Astrocyte (in vitro differentiated cells and primary cell): ENCODE results near the gene FEM1C. TPM values are rescaled to one million over a fixed set of nuclear protein-coding genes. Genes with fewer than 3 reads are reported as not detected.

Experiments used
- DNase-seq: peaks from one replicate; pipeline ENCODE4 v3.0.0-alpha.2; 2010; ENCODE audit warnings: low read depth
- FAIRE-seq: peaks from 2 replicates; lab custom pipeline; 2011; peaks lifted over from hg19 to GRCh38; lab: Jason Lieb, UNC
- H2AFZ ChIP-seq: 2 replicates; pipeline ENCODE4 v1.6.0; 2012; ENCODE audit warnings: low read depth, low read length, inconsistent platforms
- H3K27ac ChIP-seq: 2 replicates; pipeline ENCODE4 v1.5.1; 2011; ENCODE audit warnings: low read depth, low read length, inconsistent platforms
- H3K27me3 ChIP-seq: 2 replicates; pipeline ENCODE4 v1.6.0; 2011; ENCODE audit warnings: low read length, inconsistent platforms; ENCODE audit not compliant: insufficient read depth
- H3K36me3 ChIP-seq: 2 replicates; pipeline ENCODE4 v1.5.1; 2011; ENCODE audit warnings: low read length, inconsistent platforms; ENCODE audit not compliant: insufficient read depth
- H3K4me1 ChIP-seq: 2 replicates; pipeline ENCODE4 v1.5.1; 2011; ENCODE audit warnings: low read length, inconsistent platforms; ENCODE audit not compliant: insufficient read depth
- H3K4me2 ChIP-seq: 2 replicates; pipeline ENCODE4 v1.6.0; 2012; ENCODE audit warnings: low read length, inconsistent platforms
- H3K4me3 ChIP-seq: 2 replicates; pipeline ENCODE4 v1.5.1; 2011; ENCODE audit warnings: low read depth, mild to moderate bottlenecking, low read length, inconsistent platforms; ENCODE audit not compliant: insufficient read depth
- H3K79me2 ChIP-seq: 2 replicates; pipeline ENCODE4 v1.6.0; 2012; ENCODE audit warnings: mild to moderate bottlenecking, low read length, inconsistent platforms; ENCODE audit not compliant: insufficient read depth
- H3K9ac ChIP-seq: 2 replicates; pipeline ENCODE4 v1.6.0; 2012; ENCODE audit warnings: mild to moderate bottlenecking, low read length, inconsistent platforms
- H3K9me3 ChIP-seq: 2 replicates; pipeline ENCODE4 v1.5.1; 2012; ENCODE audit warnings: low read depth, mild to moderate bottlenecking, low read length, inconsistent platforms; ENCODE audit not compliant: insufficient read depth
- H4K20me1 ChIP-seq: 2 replicates; pipeline ENCODE4 v1.6.0; 2012; ENCODE audit warnings: low read length, inconsistent platforms; ENCODE audit not compliant: insufficient read depth
- H3K27ac Mint-ChIP-seq: one replicate; pipeline ENCODE4 v1.8.0; 2021; ENCODE audit warnings: mild to moderate bottlenecking, mixed read lengths; ENCODE audit not compliant: unreplicated experiment
- H3K27me3 Mint-ChIP-seq: one replicate; pipeline ENCODE4 v1.8.0; 2021; ENCODE audit warnings: low read depth, mixed read lengths; ENCODE audit not compliant: unreplicated experiment
- H3K36me3 Mint-ChIP-seq: one replicate; pipeline ENCODE4 v1.8.0; 2021; ENCODE audit warnings: low read depth, mixed read lengths; ENCODE audit not compliant: unreplicated experiment
- H3K4me1 Mint-ChIP-seq: one replicate; pipeline ENCODE4 v1.8.0; 2021; ENCODE audit warnings: low read depth, mixed read lengths; ENCODE audit not compliant: unreplicated experiment
- H3K4me3 Mint-ChIP-seq: one replicate; pipeline ENCODE4 v1.8.0; 2021; ENCODE audit warnings: mild to moderate bottlenecking, moderate library complexity, mixed read lengths; ENCODE audit not compliant: unreplicated experiment
- H3K9me3 Mint-ChIP-seq: one replicate; pipeline ENCODE4 v1.8.0; 2021; ENCODE audit warnings: mild to moderate bottlenecking, mixed read lengths; ENCODE audit not compliant: unreplicated experiment
- EZH2 ChIP-seq: IDR thresholded peaks from 2 replicates; pipeline ENCODE4 v1.6.1; 2012; ENCODE audit warnings: mild to moderate bottlenecking, low read length, inconsistent platforms; ENCODE audit not compliant: insufficient read depth
- total RNA-seq: library from RNA; stranded (reverse); gene quantifications from 2 replicates; pipeline ENCODE4 v1.2.1, GENCODE V29; 2021
- TF ChIP-seq, protein P1 (sequence below): IDR thresholded peaks from 2 replicates; pipeline ENCODE4 v1.5.1; 2011; ENCODE audit warnings: low read depth, mild to moderate bottlenecking, inconsistent platforms, low read length, moderate library complexity; ENCODE audit not compliant: insufficient read depth

The FEM1C gene
- total RNA-seq, 1 donor from 2014 or later: 22.9 TPM

DNA sequence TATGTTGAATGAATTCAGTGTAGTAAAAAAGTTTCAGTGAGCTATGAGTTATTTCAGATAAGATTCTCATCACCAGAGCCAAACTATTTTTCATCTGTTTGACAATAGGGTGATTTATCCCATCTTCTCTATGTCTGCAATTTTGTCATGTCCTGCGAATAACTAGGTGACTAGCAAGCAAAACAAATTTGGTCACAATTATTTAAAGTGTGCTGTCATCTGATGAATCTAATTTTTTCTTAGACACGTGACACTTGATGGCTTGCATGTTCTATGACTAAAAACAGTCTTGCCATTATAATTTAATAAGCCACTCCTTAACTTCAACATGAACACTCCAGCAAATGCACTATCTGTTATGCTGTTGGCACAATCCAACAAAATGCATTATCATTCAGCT, 35.0 kb downstream of the FEM1C start:
- Mint-ChIP-seq H3K27me3 (peaks cover 5% of the 10 kb centered on the region), H3K9me3 (peaks cover 2% of the 10 kb centered on the region), H3K4me1 (no peaks in the 10 kb centered on the region), H3K27ac (no peak overlapping the region), H3K4me3 (no peak overlapping the region), H3K36me3 (peaks cover 5% of the 10 kb centered on the region)
- Histone ChIP-seq H3K27ac (no peak overlapping the region), H3K9ac (no peak overlapping the region), H3K79me2 (no peaks in the 10 kb centered on the region), H3K4me2 (no peak overlapping the region), H3K27me3 (no peaks in the 10 kb centered on the region), H3K9me3 (no peaks in the 10 kb centered on the region), H2AFZ (no peak overlapping the region), H3K4me1 (no peaks in the 10 kb centered on the region), H4K20me1 (no peaks in the 10 kb centered on the region), H3K4me3 (no peak overlapping the region), H3K36me3 (no peaks in the 10 kb centered on the region)
- TF ChIP-seq, protein P1, sequence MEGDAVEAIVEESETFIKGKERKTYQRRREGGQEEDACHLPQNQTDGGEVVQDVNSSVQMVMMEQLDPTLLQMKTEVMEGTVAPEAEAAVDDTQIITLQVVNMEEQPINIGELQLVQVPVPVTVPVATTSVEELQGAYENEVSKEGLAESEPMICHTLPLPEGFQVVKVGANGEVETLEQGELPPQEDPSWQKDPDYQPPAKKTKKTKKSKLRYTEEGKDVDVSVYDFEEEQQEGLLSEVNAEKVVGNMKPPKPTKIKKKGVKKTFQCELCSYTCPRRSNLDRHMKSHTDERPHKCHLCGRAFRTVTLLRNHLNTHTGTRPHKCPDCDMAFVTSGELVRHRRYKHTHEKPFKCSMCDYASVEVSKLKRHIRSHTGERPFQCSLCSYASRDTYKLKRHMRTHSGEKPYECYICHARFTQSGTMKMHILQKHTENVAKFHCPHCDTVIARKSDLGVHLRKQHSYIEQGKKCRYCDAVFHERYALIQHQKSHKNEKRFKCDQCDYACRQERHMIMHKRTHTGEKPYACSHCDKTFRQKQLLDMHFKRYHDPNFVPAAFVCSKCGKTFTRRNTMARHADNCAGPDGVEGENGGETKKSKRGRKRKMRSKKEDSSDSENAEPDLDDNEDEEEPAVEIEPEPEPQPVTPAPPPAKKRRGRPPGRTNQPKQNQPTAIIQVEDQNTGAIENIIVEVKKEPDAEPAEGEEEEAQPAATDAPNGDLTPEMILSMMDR: no peak
- TF ChIP-seq EZH2: no peak
- FAIRE-seq: no peak
- DNase-seq: no peak

DNA sequence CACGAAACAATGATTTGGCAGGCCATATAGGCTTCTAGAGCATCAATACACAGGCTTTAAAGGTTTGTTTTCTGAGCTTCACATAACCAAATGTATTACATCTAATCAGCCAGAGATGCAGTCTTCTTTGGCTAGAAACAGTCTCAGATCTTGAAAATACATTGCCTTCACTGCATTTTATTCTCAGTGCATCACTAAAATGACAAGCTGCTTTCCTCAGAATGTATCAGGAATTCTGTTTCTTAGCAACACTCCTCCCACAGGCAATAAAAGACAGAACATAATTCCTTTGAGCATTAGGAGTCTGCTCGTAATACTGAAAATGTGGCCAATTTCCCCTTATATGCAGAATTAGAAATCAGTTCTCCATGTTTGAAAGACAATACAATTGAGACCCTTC, 36.9 kb downstream of the FEM1C start:
- H3K4me2 ChIP-seq: no peak overlapping the region
- no peak overlapping the region for H3K27ac Mint-ChIP-seq

DNA sequence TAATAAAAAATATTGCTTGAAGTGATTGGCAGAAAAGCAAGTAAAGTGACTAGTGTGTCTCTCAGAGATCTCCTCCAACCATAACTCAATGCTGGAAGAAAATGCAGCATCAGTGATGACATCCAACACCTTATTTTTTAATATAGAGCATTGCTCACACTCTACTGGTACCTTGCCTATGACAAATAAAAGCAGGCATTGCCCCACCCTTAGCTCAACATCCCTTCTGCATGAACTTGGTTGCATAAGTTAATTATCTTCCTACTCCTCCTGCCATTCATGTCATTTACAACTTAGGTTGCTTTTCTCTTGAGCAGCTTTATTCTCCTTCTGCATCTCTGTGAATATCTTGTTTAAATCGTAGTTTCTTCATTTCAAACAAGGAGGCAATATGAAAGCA, 41.2 kb downstream of the FEM1C start:
- no peak overlapping the region for H3K27ac ChIP-seq
- no peaks in the 10 kb centered on the region for H3K4me1 ChIP-seq
- H3K27me3 ChIP-seq: no peaks in the 10 kb centered on the region
- Mint-ChIP-seq H3K4me1 (no peaks in the 10 kb centered on the region), H3K27ac (no peak overlapping the region), H3K27me3 (peaks cover 5% of the 10 kb centered on the region), H3K9me3 (peaks cover 2% of the 10 kb centered on the region), H3K4me3 (no peak overlapping the region), H3K36me3 (no peaks in the 10 kb centered on the region)
- H3K9ac ChIP-seq: no peak overlapping the region
- DNase-seq (no peak), FAIRE-seq (no peak)
- TF ChIP-seq EZH2: no peak
- TF ChIP-seq, protein P1: no peak
- no peak overlapping the region for H3K4me2 ChIP-seq
- no peak overlapping the region for H2AFZ ChIP-seq
- no peaks in the 10 kb centered on the region for H3K36me3 ChIP-seq
- H3K79me2 ChIP-seq: no peaks in the 10 kb centered on the region
- H3K9me3 ChIP-seq: no peaks in the 10 kb centered on the region
- no peaks in the 10 kb centered on the region for H4K20me1 ChIP-seq
- no peak overlapping the region for H3K4me3 ChIP-seq

More for the DNA sequence above, 36.9 kb downstream of the FEM1C start:
- no peaks in the 10 kb centered on the region for H3K36me3 ChIP-seq
- TF ChIP-seq, protein P1: no peak
- TF ChIP-seq EZH2: no peak
- peaks cover 5% of the 10 kb centered on the region for H3K27me3 Mint-ChIP-seq
- peak; percentile 48 for DNase-seq
- H3K27me3 ChIP-seq: no peaks in the 10 kb centered on the region
- H3K36me3 Mint-ChIP-seq: peaks cover 5% of the 10 kb centered on the region
- FAIRE-seq: peak; percentile 13
- H3K4me1 ChIP-seq: no peaks in the 10 kb centered on the region
- H3K27ac ChIP-seq: no peak overlapping the region
- H4K20me1 ChIP-seq: no peaks in the 10 kb centered on the region
- no peak overlapping the region for H3K4me3 Mint-ChIP-seq
- no peak overlapping the region for H2AFZ ChIP-seq
- H3K9me3 Mint-ChIP-seq: peaks cover 2% of the 10 kb centered on the region
- H3K4me3 ChIP-seq: no peak overlapping the region
- H3K4me1 Mint-ChIP-seq: no peaks in the 10 kb centered on the region
- H3K79me2 ChIP-seq: no peaks in the 10 kb centered on the region
- H3K9me3 ChIP-seq: no peaks in the 10 kb centered on the region
- H3K9ac ChIP-seq: no peak overlapping the region
